Keratinocyte (primary cell): Measurements from ENCODE around the gene IER3. TPM values are rescaled to one million over a fixed set of nuclear protein-coding genes. Genes with fewer than 3 reads are reported as not detected.

ENCODE experiments used
- DNase-seq: peaks from one replicate; pipeline ENCODE4 v3.0.0-alpha.2; 2011; ENCODE audit warnings: low read depth, missing footprints, low spot score
- FAIRE-seq: peaks from 2 replicates; lab custom pipeline; 2011; peaks lifted over from hg19 to GRCh38; lab: Jason Lieb, UNC
- H2AFZ ChIP-seq: 2 replicates; pipeline ENCODE4 v1.6.0; 2012; ENCODE audit warnings: low read length, control low read depth, inconsistent platforms; ENCODE audit not compliant: control insufficient read depth
- H3K27ac ChIP-seq: 2 replicates; pipeline ENCODE4 v1.5.1; 2011; ENCODE audit warnings: low read length; ENCODE audit not compliant: control insufficient read depth, insufficient read depth
- H3K27me3 ChIP-seq: 3 replicates; pipeline ENCODE4 v1.6.0; 2011; ENCODE audit warnings: low read length; ENCODE audit not compliant: control insufficient read depth, insufficient read depth; ENCODE audit errors: extremely low read depth
- H3K36me3 ChIP-seq, 2 experiments: 2 replicates in 1 of 2; 3 replicates in 1 of 2; pipeline ENCODE4 v1.5.1; 2011; ENCODE audit warnings: low read length in 2 of 2, mild to moderate bottlenecking in 1 of 2; ENCODE audit not compliant: control insufficient read depth in 2 of 2, insufficient read depth in 2 of 2; ENCODE audit errors: extremely low read depth in 1 of 2
- H3K4me1 ChIP-seq: 3 replicates; pipeline ENCODE4 v1.5.1; 2011; ENCODE audit warnings: low read length; ENCODE audit not compliant: control insufficient read depth, insufficient read depth; ENCODE audit errors: extremely low read depth
- H3K4me2 ChIP-seq: 3 replicates; pipeline ENCODE4 v1.6.0; 2011; ENCODE audit warnings: low read depth, low read length; ENCODE audit not compliant: control insufficient read depth, insufficient read depth; ENCODE audit errors: extremely low read depth
- H3K4me3 ChIP-seq, 3 experiments: fragments of 200-600 bp in 1 of 3; sonication (generic) in 1 of 3; 2 replicates in 2 of 3; 3 replicates in 1 of 3; pipeline ENCODE4 v1.5.1; 2011 to 2016; ENCODE audit warnings: low read length in 3 of 3, mild to moderate bottlenecking in 3 of 3, control low read depth in 2 of 3, inconsistent platforms in 1 of 3, low read depth in 1 of 3, mixed read lengths in 1 of 3, mixed run types in 1 of 3, moderate library complexity in 1 of 3; ENCODE audit not compliant: control insufficient read depth in 2 of 3, insufficient read depth in 2 of 3; ENCODE audit errors: extremely low read depth in 1 of 3
- H3K79me2 ChIP-seq: 2 replicates; pipeline ENCODE4 v1.6.0; 2012; ENCODE audit warnings: low read length; ENCODE audit not compliant: control insufficient read depth, insufficient read depth
- H3K9ac ChIP-seq: 3 replicates; pipeline ENCODE4 v1.6.0; 2011; ENCODE audit warnings: low read length; ENCODE audit not compliant: control insufficient read depth, insufficient read depth; ENCODE audit errors: extremely low read depth
- H3K9me1 ChIP-seq: 3 replicates; pipeline ENCODE4 v1.6.0; 2011; ENCODE audit warnings: low read length; ENCODE audit not compliant: control insufficient read depth, insufficient read depth; ENCODE audit errors: extremely low read depth
- H3K9me3 ChIP-seq: 2 replicates; pipeline ENCODE4 v1.5.1; 2012; ENCODE audit warnings: low read depth, low read length; ENCODE audit not compliant: control insufficient read depth
- H4K20me1 ChIP-seq: 3 replicates; pipeline ENCODE4 v1.6.0; 2011; ENCODE audit warnings: low read length; ENCODE audit not compliant: control insufficient read depth, insufficient read depth; ENCODE audit errors: extremely low read depth
- CTCF ChIP-seq, 3 experiments: IDR thresholded peaks in 1 of 3; conservative IDR thresholded peaks in 1 of 3; optimal IDR thresholded peaks in 1 of 3; 2 replicates in 2 of 3; 3 replicates in 1 of 3; pipeline versions ENCODE3 to v1.5.1; 2011; ENCODE audit warnings: low read length in 3 of 3, mild to moderate bottlenecking in 3 of 3, moderate library complexity in 2 of 3, control low read depth in 1 of 3, inconsistent platforms in 1 of 3; ENCODE audit not compliant: insufficient read depth in 2 of 3; ENCODE audit errors: extremely low read depth in 1 of 3
- EZH2 ChIP-seq: IDR thresholded peaks from one replicate; pipeline ENCODE4 v1.6.1; 2012; ENCODE audit warnings: inconsistent platforms, mild to moderate bottlenecking, low read length, moderate library complexity
- dilution Hi-C: fragments of 300-500 bp; cut with MboI; formaldehyde crosslinking; loops from one replicate; pipeline ENCODE4 v1.7.0; 2020; ENCODE audit warnings: low sequenced_read_pairs; ENCODE audit not compliant: extremely low pct_ligation_motif_present
- polyA plus RNA-seq, 5 experiments: library from polyadenylated mRNA; depleted of rRNA in 3 of 5; stranded (reverse) in 3 of 5; stranded (forward) in 1 of 5; unstranded in 1 of 5; fragments of >200 nt; gene quantifications; 1 replicate in 1 of 5; 2 replicates in 3 of 5; 3 replicates in 1 of 5; pipeline versions ENCODE4 v1.2.1 to v1.2.3, GENCODE V29; 2011 to 2012; ENCODE audit warnings: missing spikeins in 2 of 5, low read depth in 1 of 5, low replicate concordance in 1 of 5

The IER3 gene
- polyA plus RNA-seq, 1 donor (not counting 4 experiments of a cell fraction or from before 2014, with no cell fraction given): 277 TPM

- no peak overlapping the region for H3K9ac ChIP-seq
- FAIRE-seq (no peak), DNase-seq (no peak)
- peaks cover 44% of the 10 kb centered on the region for H3K4me1 ChIP-seq
- H4K20me1 ChIP-seq: no peaks in the 10 kb centered on the region
- H3K9me3 ChIP-seq: no peaks in the 10 kb centered on the region
- H3K4me3 ChIP-seq: no peak overlapping the region
- no peak overlapping the region for H3K4me2 ChIP-seq
- no peaks in the 10 kb centered on the region for H3K36me3 ChIP-seq
- TF ChIP-seq CTCF (optimal IDR thresholded peaks at IDR 0.05 in 1 of 3, IDR thresholded peaks at IDR 0.05 in 1 of 3, conservative IDR thresholded peaks at IDR 0.05 in 1 of 3; ENCODE audit: extremely low read depth in 1 of 3, insufficient read depth in 2 of 3, low read length in 3 of 3) (no peak), EZH2 (no peak)
- H2AFZ ChIP-seq: no peak overlapping the region
- H3K79me2 ChIP-seq: no peaks in the 10 kb centered on the region
- H3K9me1 ChIP-seq: no peaks in the 10 kb centered on the region
- peak overlapping the region; percentile 18 for H3K27ac ChIP-seq
- H3K27me3 ChIP-seq: no peaks in the 10 kb centered on the region
- dilution Hi-C loops: no loop called here
Observed at GRCh38 chr6:30767944-30768301, 23.6 kb upstream of the IER3 start.

GRCh38 chr6:30767158-30767943 is 23.0 kb upstream of the IER3 start:
- H3K36me3 ChIP-seq: no peaks in the 10 kb centered on the region
- DNase-seq (no peak), FAIRE-seq (no peak)
- dilution Hi-C loops: no loop called here
- no peak overlapping the region for H3K4me2 ChIP-seq
- H3K27ac ChIP-seq: no peak overlapping the region
- H3K4me1 ChIP-seq: peaks cover 44% of the 10 kb centered on the region
- H3K27me3 ChIP-seq: no peaks in the 10 kb centered on the region
- TF ChIP-seq EZH2 (no peak), CTCF (optimal IDR thresholded peaks at IDR 0.05 in 1 of 3, IDR thresholded peaks at IDR 0.05 in 1 of 3, conservative IDR thresholded peaks at IDR 0.05 in 1 of 3; ENCODE audit: extremely low read depth in 1 of 3, insufficient read depth in 2 of 3, low read length in 3 of 3) (no peak)
- no peak overlapping the region for H3K9ac ChIP-seq
- H3K9me1 ChIP-seq: no peaks in the 10 kb centered on the region
- no peak overlapping the region for H3K4me3 ChIP-seq
- no peaks in the 10 kb centered on the region for H3K9me3 ChIP-seq
- H4K20me1 ChIP-seq: no peaks in the 10 kb centered on the region
- no peak overlapping the region for H2AFZ ChIP-seq
- no peaks in the 10 kb centered on the region for H3K79me2 ChIP-seq
